ENCODE results near the gene THSD8. TPM values are rescaled to one million over a fixed set of nuclear protein-coding genes. Genes with fewer than 3 reads are reported as not detected.

THSD8 gene
- total RNA-seq, 1 experiment from 2014 or later: 45.8 TPM

GRCh38 chr19:12763100-12763499 lies 38.8 kb upstream of the THSD8 start:
- peaks cover 2 to 12% of the 10 kb centered on the region in 2 experiments for H3K4me1 Mint-ChIP-seq
- no CpG with 5 or more reads among the region's 11 CpGs for WGBS (ENCODE audit: extremely low coverage, insufficient read length, low lambda C conversion rate)

More at GRCh38 chr19:12763100-12763499, 38.8 kb upstream of the THSD8 start:
- Histone ChIP-seq H3K79me2 (ENCODE audit: insufficient read depth, low read length) (no peaks in the 10 kb centered on the region), H3K4ac (ENCODE audit: low read depth, low read length) (no peak overlapping the region), H2BK12ac (ENCODE audit: insufficient read length, low read depth, low read length) (no peak overlapping the region), H2AFZ (ENCODE audit: low read length) (no peak overlapping the region), H4K8ac (replicated peaks; ENCODE audit: insufficient read length, low read depth, low read length) (no peak overlapping the region), H3K9ac (ENCODE audit: extremely low read depth, insufficient read length, low read length) (no peak overlapping the region), H2BK20ac (ENCODE audit: low read depth, low read length, poor library complexity, severe bottlenecking) (no peak overlapping the region), H3K79me1 (ENCODE audit: insufficient read depth, low read depth, low read length, poor library complexity, severe bottlenecking) (no peaks in the 10 kb centered on the region), H3K14ac (ENCODE audit: insufficient read depth, low read length) (no peak overlapping the region), H2BK120ac (ENCODE audit: low read depth, low read length, poor library complexity, severe bottlenecking) (no peak overlapping the region), H3K4me2 (ENCODE audit: insufficient read depth, insufficient read length, low read length) (no peak overlapping the region), H4K91ac (ENCODE audit: insufficient read length, low read depth, low read length) (no peak overlapping the region), H3K23me2 (ENCODE audit: insufficient read length, low read depth, low read length, poor library complexity, severe bottlenecking) (no peaks in the 10 kb centered on the region), H3K27ac (ENCODE audit: insufficient read length, low read depth, low read length) (no peak overlapping the region), H3K18ac (ENCODE audit: insufficient read length, low read depth, low read length) (no peak overlapping the region), H3K9me3 (ENCODE audit: control insufficient read depth, low read depth, low read length) (no peaks in the 10 kb centered on the region), H4K5ac (ENCODE audit: insufficient read length, low read depth, low read length) (no peak overlapping the region), H2BK5ac (ENCODE audit: insufficient read length, low read length) (no peak overlapping the region), H2AK5ac (ENCODE audit: insufficient read length, low read length) (no peak overlapping the region), H3K27me3 (ENCODE audit: insufficient read depth, low read length) (no peaks in the 10 kb centered on the region), H3K23ac (ENCODE audit: insufficient read length, low read depth, low read length) (no peak overlapping the region), H3K56ac (ENCODE audit: insufficient read length, low read depth, low read length) (no peak overlapping the region), H3K4me1 (ENCODE audit: insufficient read depth, low read length) (no peaks in the 10 kb centered on the region; the same call in 1 of the 2 replicates), H4K20me1 (ENCODE audit: control insufficient read depth, insufficient read depth, insufficient read length) (no peaks in the 10 kb centered on the region), H2BK15ac (ENCODE audit: low read depth, low read length) (no peak overlapping the region), H3T11ph (ENCODE audit: low read length) (no peak overlapping the region)
- H3K4me3 Mint-ChIP-seq: no peak overlapping the region
- peaks cover 28 to 58% (median 55%) of the 10 kb centered on the region in 3 experiments for H3K36me3 Mint-ChIP-seq (ENCODE audit: insufficient read depth in 1 of 3, low read depth in 3 of 3)
- peaks cover 0 to 3% of the 10 kb centered on the region in 2 experiments; a peak in 2 of 5 replicates for H3K9me3 Mint-ChIP-seq
- no peak for TF ChIP-seq CTCF (conservative IDR thresholded peaks at IDR 0.05)
- no peak for DNase-seq
- no peak overlapping the region for H3K27ac Mint-ChIP-seq
- H3K27me3 Mint-ChIP-seq (ENCODE audit: low read depth): no peaks in the 10 kb centered on the region; the same call in 1 of the 2 replicates

All from H9 (cell line).